ENCODE results near the gene ANKRD63.
A peak's percentile ranks its signal among the peaks of the same experiment; 100 is the strongest.

Gene ANKRD63, protein sequence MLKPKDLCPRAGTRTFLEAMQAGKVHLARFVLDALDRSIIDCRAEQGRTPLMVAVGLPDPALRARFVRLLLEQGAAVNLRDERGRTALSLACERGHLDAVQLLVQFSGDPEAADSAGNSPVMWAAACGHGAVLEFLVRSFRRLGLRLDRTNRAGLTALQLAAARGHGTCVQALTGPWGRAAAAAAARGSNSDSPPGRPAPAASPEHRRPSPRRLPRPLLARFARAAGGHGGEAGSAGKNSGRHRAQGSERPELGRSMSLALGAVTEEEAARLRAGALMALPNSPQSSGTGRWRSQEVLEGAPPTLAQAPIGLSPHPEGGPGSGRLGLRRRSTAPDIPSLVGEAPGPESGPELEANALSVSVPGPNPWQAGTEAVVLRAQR

DNA sequence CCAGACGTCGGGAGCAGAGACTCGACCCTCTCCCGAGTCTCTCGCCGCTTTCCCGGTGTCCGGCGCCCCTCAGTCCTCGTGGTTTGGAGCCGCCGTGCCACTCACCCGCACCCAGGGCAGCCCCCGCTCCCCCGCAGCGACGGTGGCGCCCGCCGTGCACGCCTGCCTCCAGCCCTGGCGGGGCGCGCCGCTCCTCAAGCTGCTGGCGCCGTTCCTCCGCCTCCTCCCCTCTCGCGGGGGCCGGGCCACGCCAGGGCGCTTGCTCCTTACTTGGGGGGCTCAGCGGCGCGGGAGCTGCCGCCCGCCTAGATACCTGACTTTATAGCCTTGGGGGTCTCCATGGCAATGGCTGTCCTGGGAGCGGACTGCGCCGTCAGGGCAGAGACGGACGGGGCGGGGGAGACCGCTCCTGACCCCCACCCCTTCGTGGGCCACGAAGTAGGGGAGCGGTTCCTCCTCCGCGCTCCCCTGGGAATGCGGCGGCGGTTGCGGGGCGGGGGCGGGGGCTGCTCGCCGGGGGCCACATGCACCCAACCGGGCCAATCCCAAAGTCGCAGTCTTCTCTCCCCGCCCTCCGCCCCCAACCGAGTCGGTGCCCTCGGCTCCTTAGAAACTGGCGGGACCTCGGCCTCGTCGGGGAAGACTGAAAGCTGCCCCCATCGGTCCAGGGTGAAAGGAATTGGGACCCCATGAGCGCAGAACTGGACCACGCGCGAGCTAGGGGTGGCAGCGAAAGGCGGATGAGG lies at the start of gene ANKRD63:
TSS of gene ANKRD63 (minus strand) at position 196 of the 746 bp plus-strand sequence. CDS start 478 bp downstream, outside the sequence.
- no peak for DNase-seq

DNA sequence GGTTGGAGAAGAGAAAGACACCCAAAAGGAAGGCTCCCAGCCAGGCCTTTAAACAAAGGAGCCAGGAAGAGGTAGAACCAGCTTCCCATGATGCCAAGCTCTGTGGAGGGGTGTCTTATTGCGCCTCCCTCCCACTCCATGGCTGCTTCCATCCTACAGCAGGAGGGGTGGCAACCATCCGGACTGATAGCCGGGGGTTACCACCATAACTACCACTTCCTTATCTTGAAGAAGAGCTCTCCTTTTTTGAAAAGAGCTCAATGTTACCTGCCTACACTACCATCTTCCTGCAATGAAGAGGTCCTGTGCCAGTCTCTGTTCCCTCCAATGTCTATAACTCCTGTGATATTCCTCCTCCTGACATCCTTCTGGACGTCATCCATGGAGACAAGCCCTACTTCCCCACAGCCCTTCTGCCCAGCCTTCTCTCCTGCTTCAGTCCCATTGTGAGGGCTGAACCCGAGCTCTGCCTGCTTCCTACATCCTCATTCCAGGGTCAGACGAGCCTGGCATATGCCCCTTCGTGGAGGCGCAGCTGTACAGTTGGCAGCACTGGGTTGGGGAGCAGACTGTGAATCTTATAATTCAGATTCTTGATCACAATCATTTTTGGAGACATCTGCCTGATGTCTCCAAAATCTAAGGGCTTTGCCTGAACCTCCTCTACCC lies 49.4 kb upstream of the ANKRD63 start:
- DNase-seq: no peak

DNA sequence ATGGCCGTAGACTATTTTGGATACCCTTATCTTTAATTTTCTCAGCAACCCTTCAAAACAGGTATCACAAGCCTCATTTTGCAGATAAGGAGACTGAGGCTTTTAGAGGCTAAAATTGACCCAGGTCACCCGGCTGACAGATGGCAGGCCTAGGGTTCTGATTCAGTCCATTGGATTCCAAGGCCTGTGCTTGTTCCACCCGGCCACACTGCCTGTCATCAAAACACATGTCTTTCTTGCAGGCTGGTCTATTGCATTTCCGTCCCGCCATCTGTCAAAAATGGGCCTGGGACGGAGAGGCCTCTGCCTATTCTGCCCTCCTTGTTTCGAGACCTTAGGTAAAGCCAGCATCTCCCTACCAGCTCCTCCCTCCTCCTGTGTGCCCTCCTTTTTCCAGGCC lies 48.8 kb upstream of the ANKRD63 start:
- DNase-seq: no peak

DNA sequence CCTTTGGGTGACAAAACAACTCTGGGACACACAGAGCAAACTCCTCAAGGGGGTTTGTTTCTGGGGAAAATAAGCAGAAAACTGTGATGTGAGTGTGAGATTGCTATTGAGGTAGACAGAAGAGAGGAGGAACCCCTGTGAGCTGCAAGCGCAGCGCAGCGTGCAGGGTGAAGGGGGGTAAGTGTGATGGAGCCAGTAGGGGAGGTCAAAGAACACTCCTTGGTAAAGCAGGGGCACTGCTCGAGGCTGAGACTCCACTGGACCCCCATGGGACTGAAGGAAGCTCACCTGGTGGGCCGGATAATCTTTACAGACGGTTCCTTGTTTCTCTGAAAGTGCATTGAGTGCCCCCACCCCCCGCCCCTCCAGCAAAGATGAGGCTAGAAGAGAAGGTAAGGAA lies 48.2 kb upstream of the ANKRD63 start:
- no peak for DNase-seq

DNA sequence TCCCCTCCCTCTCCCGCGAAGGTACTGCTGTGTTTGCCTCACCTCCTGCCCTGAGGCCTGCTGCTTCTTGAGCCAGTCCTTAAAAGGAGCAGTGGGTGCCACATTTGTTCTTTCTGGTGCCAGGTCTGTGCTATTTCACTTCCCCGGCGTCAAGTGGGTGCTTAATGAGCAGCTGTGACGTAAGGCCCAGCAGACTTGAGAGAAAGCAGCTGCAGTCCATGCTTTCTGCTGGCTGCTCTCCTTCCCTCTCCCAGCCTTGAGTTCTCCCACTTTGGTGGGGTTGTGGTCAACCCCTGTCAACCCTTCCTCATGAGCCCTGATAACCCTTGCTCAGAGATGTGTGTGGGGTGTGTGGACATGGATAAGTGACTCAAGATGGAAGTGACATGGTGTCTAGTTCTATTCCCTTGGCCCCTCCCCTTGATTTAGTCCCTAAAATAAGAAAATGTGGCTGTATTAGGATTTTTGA lies 47.5 kb upstream of the ANKRD63 start:
- DNase-seq: peak; percentile 21

DNA sequence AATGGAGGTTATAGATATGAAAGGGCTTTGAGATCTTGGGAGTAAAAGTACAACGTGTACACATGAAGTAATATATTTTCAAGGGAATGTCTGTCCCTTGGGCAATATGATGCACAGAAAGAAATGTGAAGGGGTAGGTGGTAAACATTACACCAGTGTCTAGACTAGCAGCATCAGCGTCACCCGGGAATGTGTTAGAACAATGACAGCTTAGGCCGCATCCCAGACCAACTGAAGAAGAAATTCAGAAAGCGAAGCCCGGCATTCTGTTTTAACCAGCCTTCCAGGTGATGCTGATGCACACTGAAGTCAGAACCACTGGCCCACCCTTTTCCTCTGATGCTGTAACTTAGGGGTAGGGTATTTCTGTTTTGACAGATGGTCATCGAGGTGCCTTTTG lies 46.9 kb upstream of the ANKRD63 start:
- DNase-seq: no peak

DNA sequence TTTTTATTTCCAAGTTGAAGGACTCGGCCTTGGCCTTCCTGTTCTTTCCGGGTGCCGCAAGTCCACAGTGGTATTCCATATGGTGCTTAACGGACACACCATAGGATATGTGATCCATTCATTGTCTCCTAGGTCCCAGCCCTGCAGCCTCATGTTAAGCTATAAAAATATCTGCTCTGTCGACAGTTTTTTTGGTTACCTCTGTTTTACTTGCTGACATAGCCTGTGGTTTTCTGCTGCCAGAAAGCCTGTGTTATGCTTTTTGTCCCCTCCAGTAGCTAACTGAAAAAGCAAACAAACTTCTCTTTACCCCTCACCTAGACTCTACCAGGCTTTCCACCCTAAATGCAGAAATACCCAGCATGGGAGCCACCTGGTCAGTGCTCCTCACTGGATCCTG lies 45.9 kb upstream of the ANKRD63 start:
- no peak for DNase-seq

DNA sequence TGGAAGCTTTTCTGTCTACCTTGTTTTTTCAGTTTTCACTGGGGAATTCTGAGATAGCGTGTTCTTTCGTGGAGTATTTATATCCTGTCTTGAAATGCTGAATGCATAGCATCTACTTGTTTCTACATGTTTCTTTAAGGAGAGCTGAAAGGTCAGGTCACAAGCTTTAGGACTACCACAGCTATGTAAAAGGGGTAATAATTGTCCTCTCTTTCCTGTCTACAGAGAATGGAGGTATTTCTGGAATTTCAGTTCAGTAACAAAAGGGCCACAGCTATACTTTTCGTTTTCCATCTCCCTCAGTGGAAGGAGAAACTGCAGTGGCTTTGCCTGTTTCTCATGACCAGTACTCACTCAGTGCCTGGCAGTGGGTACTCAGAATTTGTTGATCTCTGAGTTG lies 45.3 kb upstream of the ANKRD63 start:
- DNase-seq: no peak

DNA sequence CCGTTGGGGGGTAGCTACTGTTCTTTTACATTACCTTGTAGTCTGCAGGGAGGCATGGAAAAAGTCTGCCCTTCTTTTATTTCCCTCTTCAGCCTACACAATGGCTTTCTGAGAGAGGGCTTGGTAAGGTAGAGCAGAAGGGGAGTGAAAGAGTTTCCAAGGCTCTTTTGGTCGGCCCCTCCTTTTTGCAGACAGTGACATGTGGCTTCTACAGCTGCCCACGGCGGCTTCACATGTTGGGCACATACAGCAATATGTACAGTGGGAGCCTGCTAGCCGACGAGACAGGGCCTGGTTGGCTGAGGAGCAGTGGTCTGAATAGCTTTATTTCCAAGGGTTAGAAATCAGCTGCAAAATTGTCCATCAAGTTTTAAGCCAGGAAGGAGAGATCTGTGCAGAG lies 44.6 kb upstream of the ANKRD63 start:
- DNase-seq: no peak

DNA sequence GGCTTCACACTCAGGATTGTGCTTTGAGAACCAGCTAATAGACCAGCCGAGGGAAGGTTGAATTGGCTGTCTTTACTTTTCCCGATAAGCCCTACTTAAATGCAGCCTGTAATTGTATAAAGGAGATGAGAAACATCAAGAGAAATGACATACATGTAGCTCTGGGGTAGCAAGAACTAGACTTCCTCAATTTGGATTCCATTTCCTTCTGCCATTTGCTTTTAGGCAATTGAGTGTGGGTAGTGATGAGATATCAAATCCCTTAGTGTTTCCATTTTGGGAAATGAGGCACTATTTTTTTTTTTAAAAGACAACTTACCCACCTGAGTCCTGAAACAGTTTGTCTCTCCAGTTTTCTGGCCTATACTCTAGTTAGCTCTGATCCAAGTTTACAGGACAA lies 42.8 kb upstream of the ANKRD63 start:
- DNase-seq: no peak

DNA sequence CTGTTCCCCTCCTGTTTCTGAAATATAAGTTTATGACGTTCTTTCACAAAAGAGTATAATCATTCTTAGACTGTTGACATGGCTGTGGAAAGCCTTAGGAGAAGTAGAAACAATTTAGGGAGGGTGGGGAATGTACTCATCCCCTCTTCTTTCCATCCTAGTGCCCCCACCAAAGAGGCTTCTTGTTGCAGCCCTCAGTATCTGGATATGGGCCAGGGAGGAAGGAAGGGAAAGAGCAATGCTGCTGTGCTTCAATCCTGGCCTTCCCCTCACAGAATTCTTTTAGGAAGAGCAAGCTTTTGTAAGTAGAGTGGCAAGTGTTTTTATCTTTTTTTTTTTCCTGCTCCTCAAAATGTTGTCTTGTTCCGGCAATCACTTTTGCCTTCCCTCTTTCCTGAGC lies 42.3 kb upstream of the ANKRD63 start:
- DNase-seq: no peak

DNA sequence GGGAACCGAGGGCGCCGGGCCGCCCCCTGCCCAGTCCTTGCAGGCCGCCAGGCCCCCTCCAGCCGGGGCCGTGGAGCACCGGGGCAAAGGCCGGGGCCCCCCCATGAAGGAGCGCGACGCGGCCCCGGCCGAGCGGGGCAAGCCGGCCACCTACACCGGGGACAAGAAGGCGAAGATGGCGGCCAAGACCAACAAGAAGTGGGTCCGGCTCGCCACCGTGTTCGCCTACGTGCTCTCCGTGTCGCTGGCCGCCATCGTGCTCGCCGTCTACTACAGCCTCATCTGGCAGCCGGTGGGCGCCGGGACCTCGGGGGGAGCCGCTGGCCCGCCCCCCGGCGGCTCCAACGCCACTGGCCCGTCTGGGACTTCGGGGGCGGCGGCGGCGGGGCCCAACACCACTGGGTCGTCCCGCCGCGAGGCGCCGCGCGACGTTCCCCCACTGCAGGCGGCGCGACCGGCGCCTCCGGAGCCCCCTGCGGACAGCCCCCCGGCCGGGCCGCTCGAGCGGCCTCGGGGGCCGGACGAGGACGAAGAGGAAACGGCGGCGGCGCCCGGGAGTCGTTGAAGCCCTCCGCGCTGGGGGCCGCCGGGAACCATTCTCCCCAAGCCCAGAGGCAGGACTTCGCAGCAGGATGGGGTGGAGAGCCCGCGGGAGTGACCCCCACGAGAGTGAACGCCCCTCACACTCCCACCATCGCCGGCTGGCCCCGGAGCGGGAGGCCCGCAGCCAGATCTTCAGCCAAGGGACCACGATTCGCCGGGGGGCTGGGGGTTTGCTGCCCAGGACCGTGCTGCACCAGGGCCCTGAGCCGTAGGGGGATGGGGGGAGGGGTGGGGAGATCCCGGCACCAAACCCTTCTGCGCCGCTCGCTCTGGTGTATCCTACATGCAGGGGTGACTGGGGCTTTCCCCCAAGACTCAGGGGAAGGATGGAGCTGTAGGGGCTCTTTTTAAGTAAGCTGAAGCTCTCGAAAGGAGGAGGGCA lies 41.4 kb upstream of the ANKRD63 start:
- DNase-seq: no peak

DNA sequence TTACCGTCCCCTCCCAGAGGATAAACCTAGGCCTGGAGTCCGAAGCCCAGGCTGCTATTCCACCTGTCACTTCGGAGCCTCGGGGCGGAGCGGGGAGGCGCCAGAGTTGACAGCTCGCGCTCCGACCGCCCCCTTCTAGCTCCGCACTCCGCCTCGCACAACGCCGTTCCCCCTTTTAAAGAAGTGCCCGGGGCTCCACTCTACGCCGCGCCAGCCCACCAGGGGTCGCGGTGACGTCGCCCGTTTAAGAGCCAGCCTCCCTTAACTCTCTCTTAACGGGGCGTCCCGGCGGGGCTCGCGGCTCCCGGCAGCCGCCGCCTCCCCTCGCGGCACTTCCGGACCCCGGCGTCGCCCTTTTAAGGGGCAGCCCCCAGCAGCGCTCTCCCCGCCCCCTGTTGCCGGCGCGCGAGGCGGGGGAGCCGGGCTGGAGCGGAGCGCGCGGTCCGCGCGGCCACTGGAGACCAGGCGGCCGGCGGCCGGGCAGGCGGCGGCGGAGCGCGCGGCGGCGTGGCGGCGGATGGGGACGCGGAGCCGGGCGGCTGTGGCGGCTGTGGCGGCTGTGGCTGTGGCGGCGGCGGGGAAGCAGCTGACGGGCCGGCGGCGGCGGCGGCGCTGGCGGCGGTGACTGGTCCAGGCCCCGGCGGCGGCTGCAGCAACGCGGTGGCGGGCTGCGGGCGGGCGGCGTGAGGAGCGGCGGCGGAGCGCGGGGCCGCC lies 40.5 kb upstream of the ANKRD63 start, which contains the start of gene INAFM2:
TSS of gene INAFM2 (plus strand) at position 454 of the 714 bp plus-strand sequence. CDS start 364 bp downstream, outside the sequence.
- peak; percentile 87 for DNase-seq

DNA sequence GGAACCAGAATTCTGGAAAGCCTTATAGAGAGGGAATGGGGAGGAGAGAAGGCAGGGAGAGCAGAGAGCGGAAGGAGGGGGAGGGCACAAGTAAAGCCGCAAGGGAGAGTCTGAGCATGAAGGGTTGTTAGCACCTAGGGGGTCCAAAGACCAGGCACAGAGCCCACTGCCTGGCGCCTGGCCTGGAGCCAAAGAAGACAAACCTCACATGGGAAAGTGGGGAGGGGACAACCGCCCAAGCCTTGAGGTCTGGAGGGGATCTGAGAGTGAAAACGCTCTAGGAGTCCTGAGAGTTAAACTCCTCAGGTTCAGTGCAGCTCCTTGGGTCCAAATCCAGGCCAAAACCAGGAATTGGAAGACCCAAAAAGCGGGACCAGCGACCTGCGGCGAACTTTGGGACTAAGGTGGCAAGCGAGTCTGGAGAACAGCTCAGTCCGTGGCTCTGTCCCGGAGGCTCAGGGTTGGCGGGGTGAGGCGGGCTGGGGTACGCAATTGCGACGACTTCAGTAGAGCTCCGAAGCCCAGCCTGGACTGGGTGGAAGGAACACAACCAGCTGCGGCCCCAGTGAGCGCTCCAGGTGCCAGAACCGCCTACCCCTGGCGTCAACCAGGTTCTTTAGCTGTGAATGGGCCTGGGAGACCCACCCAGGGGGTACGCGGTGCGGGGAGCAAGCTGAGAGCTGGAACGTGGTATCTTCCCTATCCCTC lies 39.8 kb upstream of the ANKRD63 start:
- no peak for DNase-seq

DNA sequence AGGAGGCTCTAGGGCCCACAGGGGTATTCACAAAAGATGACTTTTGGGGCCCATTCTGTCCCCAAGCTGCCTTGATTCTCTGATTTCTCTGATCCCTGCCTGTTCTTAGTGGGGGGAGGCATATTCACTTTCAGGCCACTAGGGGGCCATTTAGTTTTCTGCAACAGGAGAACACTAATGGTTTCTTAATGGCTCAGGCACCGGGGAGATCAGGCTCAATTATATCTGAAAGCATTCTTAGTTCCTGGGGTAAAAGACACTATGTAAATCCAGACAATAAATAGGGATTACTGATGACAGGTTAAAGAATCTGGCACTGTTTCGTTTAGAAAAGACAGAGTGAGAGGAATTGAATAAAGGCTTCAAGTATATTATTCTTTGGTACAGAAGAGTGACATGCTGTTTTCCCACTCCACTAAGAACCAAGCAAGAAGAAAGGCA lies 38.1 kb upstream of the ANKRD63 start:
- DNase-seq: peak; percentile 40

DNA sequence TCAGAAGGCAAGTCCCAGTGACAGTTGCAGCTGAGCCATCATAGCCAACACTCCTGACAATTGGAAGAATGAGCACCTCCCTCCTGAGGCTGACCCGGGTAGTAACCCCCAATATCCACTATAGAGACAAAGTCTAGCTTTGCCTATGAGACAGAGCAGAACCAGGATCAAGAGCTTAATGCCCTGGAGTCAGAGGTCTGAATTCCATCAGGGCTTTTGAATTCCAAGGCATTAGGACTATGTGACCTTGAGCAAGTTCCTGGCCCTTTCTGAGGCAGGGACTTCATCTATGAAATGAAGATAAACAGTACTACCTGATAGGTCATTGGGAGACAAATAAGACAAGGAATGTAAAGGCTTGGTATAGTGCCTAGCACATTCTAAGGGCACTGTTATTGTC lies 37.5 kb upstream of the ANKRD63 start:
- DNase-seq: no peak

DNA sequence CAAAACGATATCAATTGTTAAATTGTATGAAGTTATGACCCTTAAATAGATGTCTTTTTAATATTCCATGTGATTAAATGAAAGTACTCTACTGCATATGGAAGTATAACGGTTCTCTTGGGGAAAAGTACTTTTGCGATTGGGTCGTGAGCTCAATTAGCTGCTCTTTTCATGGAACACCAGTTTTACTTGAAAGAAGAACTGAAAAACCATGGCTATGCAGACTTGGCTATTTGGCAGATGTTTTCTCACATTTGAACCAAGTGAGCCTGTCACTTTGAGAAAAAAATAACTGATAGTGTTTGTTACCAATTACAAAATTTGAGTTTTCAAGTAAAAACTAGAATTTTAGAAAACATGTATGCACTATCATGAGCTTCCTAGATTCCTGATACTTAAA lies 34.7 kb upstream of the ANKRD63 start:
- no peak for DNase-seq

DNA sequence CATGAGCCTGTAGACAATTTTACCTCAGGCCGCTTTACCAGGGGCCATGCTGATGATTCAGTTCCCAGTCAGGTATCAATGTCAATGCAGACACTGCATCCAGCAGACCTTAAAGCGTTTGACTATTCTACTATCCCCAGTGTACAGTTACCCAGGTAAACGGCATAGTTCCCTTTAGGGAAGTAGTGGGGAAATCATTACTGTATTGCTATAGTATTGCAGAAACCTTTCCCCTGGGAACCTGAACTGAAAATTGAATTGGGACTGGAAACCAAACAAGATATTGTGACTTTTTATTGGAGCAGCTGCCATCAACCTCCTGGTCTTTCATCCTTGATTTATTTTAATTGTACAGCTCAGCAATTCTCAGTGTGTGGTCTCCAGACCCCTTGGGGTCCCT lies 34.1 kb upstream of the ANKRD63 start:
- DNase-seq: no peak

DNA sequence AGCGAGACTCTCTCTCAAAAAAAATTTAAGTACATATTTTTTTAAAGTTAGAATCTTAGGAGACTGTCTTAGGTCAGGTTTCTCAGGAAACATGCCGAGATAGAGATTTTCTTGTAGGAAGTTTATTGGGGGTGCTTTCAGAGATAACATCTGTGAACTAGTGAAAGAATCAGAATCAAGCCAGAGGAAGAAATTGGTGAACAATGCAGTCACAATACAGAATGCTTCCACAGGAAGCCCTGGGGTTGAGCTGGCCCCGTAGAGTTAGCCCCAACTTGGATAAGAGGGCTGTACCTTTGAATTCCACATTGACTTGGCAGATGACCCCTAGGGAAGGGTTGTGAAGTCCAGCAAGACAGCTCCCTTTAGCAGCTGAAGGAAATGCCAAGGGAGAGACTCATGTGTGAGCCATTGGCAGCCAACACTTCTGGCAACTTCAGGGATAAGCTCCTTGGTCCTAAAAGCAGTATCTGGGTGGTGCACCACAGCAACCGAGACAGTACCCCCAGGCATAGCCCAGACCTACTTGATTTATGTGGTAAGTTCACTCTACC lies 31.9 kb upstream of the ANKRD63 start:
- DNase-seq: no peak

All from NCI-H774 (cell line).